Left ventricle myocardium superior (tissue), 1 donor: ENCODE data around the gene SOX15. TPM values are rescaled to one million over a fixed set of nuclear protein-coding genes. Genes with fewer than 3 reads are reported as not detected.

ENCODE experiments used
- ATAC-seq: fragments of 200-7000 bp; cut with Tn5 transposase; one replicate; pipeline ENCODE4 v1.9.1; 2020; ENCODE audit warnings: mild to moderate bottlenecking, moderate library complexity
- DNase-seq: peaks from one replicate; pipeline ENCODE4 v3.0.0-alpha.2; 2020
- intact Hi-C: fragments of 100-400 bp; cut with micrococcal nuclease; formaldehyde crosslinking; loops from one replicate; pipeline ENCODE4 v1.11.0; 2022
- total RNA-seq: library from RNA; stranded (reverse); fragmentation: NEBNext Ultra II Directional; extraction: Animal tissue kit (Norgen Biotek cat#: 25700); gene quantifications from one replicate; pipeline ENCODE4 v1.2.1, GENCODE V29; 2021
- donor health status: DM: no; HTN: yes; CAD: no; lungs with severe emphysema.

SOX15 gene
- total RNA-seq, 1 donor from 2014 or later = 1.2 TPM

- DNase-seq = no peak
- intact Hi-C loops = no loop called here
- ATAC-seq = no peak
These were observed 9.9 kb downstream of the SOX15 start for GRCh38 chr17:7579834-7580603.

DNA sequence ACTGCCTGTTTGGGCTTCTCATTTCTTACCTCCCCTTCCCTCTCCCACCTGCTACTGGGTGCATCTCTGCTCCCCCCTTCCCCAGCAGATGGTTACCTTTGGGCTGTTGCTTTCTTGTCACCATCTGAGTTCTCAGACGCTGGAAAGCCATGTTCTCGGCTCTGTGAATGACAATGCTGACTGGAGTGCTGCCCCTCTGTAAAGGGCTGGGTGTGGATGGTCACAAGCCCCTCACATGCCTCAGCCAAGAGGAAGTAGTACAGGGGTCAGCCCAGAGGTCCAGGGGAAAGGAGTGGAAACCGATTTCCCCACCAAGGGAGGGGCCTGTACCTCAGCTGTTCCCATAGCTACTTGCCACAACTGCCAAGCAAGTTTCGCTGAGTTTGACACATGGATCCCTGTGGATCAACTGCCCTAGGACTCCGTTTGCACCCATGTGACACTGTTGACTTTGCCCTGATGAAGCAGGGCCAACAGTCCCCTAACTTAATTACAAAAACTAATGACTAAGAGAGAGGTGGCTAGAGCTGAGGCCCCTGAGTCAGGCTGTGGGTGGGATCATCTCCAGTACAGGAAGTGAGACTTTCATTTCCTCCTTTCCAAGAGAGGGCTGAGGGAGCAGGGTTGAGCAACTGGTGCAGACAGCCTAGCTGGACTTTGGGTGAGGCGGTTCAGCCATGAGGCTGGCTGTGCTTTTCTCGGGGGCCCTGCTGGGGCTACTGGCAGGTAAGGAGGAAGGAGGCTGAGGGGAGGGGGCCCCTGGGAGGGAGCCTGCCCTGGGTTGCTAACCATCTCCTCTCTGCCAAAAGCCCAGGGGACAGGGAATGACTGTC lies 10.7 kb downstream of the SOX15 start, which contains the start of gene CD68:
TSS of gene CD68 (plus strand) at position 638 of the 833 bp plus-strand sequence. CDS start at position 678, 40 bp downstream.
- ATAC-seq (peak; percentile 38), DNase-seq (peak; percentile 67)
- intact Hi-C loops = no loop called here

DNA sequence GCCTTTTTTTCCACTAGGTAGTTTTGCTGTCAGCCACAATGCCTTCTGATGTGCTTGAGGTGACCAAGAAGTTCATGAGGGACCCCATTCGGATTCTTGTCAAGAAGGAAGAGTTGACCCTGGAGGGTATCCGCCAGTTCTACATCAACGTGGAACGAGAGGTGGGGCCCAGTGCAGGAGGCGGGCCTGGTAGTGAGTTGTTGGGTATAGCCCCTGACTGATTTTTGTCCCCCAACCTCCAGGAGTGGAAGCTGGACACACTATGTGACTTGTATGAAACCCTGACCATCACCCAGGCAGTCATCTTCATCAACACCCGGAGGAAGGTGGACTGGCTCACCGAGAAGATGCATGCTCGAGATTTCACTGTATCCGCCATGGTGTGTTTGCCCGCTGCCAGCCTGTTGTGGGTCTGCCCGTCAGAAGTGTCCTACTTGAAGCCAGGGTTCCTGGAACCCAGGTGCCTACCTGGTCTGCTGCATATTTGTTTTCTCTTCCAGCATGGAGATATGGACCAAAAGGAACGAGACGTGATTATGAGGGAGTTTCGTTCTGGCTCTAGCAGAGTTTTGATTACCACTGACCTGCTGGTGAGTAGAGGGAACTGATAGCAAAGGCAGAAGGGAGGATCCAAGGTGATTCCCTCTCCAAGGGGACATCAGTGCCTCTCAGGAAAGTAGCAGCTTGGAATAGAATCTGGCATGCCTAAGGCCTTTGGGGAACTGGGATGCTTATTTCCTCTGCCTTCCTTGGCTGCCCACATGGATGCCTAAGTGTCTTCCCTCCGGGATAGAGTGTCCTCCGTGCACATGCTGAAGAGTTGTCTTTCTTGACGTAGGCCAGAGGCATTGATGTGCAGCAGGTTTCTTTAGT lies 12.3 kb downstream of the SOX15 start:
- DNase-seq (no peak), ATAC-seq (no peak)
- intact Hi-C loops = no loop called here

DNA sequence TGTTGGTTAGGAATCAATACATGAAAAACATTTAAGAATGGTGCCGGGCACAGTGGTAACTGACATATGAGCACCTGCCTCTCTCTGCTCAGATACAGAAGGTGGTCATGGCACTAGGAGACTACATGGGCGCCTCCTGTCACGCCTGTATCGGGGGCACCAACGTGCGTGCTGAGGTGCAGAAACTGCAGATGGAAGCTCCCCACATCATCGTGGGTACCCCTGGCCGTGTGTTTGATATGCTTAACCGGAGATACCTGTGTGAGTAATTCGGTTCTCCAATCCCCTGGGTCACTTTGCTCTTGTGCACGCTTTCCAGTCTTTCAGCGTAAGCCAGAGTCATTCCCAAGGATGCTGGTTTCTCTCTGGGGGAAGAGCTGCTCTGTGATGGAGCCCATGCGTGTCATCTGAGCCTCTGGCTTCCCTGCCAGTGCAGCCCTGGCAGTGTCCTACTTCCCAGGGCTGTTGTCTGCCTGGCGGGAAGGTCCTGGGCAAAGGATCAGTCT lies 13.4 kb downstream of the SOX15 start:
- intact Hi-C loops = no loop called here
- DNase-seq (no peak), ATAC-seq (no peak)

DNA sequence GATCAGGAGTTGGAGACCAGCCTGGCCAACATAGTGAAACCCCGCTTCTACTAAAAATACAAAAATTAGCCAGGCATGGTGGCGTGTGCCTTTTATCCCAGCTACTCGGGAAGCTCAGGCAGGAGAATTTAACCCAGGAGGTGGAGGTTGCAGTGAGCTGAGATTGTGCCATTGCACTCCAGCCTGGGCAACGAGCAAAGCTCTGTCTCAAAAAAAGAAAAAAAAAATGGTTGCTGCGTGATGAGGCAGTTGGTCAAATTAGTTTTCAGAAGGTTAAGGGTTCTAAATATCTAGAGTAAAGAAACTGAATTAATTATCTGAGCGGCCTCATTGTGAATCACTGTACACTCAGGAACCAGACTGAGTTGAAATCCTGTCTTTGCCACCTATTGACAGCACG lies 13.9 kb downstream of the SOX15 start:
- ATAC-seq = no peak
- intact Hi-C loops = no loop called here
- DNase-seq = no peak

- ATAC-seq = no peak
- intact Hi-C loops = no loop called here
- DNase-seq = no peak
These were observed 14.4 kb downstream of the SOX15 start for GRCh38 chr17:7575481-7575883.

DNA sequence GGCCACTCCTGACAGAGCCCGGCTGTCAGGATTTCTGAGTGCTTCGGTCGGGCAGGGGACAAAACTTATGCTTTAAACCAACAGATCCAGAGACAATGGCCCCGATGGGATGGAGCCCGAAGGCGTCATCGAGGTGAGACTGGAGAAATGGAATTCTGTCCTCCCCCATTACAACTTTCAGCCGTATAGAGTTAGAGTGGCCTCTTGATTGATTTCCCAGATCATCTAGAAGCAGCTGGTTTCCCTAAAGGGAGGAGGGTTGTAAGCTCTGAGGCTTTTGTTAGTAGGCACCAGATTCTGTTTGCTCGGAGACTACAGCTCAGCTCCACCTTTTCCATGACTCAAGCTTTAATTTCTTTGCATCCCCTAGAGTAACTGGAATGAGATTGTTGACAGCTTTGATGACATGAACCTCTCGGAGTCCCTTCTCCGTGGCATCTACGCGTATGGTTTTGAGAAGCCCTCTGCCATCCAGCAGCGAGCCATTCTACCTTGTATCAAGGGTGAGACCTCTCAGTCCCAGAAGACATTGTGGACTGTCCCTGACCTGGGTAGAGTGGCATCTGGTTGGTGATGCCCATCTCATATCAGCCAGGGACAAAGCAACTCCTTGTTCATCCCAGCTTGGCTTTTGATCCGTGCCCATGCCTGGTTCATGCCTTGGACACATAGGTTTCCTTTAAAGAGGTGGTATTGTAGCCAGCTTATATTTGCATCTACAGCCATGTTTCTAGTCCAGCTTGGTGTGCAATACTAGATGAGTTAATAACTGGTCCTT lies 15.5 kb downstream of the SOX15 start:
- intact Hi-C loops = no loop called here
- no peak for DNase-seq
- no peak for ATAC-seq

DNA sequence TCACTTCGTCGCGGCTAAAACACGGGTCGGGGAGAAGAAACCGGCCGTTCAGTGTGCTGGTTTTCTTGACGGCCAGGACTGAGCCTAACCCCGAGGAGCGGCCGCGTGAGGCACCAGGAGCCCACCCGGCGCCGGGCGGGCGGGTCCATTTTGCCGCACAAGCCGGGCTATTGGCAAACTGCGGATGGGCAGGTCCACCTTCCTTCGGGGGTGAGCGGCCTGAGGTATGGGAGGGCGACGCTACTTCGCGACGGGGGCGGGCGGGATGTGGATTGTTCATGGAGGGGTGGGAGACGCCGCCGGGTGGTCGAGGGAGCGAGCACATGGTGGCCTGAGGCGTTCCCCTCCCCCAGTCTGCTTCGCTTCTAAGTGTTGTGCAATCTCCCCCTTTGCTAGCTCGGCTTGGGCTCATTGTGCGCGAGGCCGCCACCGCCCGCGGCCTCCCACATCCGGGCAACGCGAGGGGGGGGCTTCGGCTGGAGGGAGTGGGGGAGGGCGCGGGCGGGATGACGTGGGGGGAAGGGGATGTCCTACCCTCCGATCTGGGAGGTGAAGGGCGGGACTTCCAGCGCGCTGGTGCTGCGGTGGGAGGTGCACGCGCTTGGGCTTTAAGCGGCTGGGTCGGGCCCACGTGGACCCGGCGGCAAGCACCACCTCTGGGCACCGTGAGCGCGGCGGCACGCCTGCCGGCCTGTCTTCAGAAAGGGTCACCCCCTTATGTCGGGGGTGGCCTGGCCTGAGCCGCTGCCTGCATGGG lies 16.4 kb downstream of the SOX15 start:
- intact Hi-C loops = no loop called here
- DNase-seq (peak; percentile 92), ATAC-seq (peak; percentile 75)

DNA sequence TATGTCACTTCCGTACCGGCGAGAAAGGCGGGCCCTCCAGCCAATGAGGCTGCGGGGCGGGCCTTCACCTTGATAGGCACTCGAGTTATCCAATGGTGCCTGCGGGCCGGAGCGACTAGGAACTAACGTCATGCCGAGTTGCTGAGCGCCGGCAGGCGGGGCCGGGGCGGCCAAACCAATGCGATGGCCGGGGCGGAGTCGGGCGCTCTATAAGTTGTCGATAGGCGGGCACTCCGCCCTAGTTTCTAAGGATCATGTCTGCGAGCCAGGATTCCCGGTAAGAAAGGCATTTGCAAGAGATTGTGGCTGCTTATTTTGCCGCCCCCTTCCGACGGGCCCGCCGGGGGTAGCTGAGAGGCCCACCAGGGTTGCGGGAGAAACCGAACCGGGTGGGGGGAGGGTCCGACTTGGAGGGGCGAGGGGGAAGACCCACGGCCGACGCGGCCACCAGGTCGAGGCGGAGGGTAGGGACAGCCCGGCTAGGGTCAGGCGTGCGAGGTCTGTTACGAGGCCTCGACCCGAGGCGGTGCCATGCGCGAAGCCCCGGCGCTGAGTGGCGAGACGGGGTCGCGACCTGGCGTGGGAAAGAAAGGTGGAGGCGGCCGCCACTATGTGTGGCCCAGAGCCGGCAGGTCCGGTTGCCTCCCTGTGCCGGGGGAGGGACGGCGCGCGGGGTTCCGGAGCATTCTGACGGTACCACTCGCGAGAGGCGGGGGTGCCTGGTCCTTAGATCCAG lies 17.1 kb downstream of the SOX15 start:
- ATAC-seq (peak; percentile 93), DNase-seq (peak; percentile 99)
- intact Hi-C loops = no loop called here

GRCh38 chr17:7572338-7572587 lies 17.6 kb downstream of the SOX15 start:
- no peak for DNase-seq
- intact Hi-C loops = no loop called here
- ATAC-seq = no peak

- ATAC-seq = no peak
- DNase-seq = no peak
- intact Hi-C loops = no loop called here
These were observed 19.5 kb downstream of the SOX15 start for GRCh38 chr17:7570351-7570750.

DNA sequence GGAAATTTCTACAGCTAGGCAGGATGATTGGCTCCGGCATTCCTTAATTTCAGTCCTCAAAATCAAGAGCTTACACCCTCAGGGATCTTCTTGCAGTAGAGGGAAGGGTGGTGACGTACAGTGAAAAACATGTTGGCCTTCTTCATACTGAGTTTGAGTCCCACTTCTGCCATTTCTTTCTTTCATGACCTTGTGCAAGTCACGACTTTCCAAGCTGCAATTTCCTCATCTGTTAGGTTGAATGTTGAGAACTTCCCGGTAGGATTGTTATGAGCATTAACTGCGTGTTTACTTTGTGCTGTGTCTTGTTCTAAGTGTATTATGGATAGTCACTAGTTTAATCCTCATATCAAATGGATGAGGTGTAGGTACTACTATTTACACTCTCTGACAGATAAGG lies 20.3 kb downstream of the SOX15 start:
- no peak for DNase-seq
- intact Hi-C loops = no loop called here
- no peak for ATAC-seq

- DNase-seq (no peak), ATAC-seq (no peak)
- intact Hi-C loops = no loop called here
These were observed 26.6 kb downstream of the SOX15 start for GRCh38 chr17:7563115-7563869.

GRCh38 chr17:7562208-7562605 lies 27.7 kb downstream of the SOX15 start:
- ATAC-seq = no peak
- no peak for DNase-seq

GRCh38 chr17:7561589-7562207 lies 28.2 kb downstream of the SOX15 start, which contains the start of gene SENP3:
Gene SENP3, plus strand, starts transcription at chr17:7561919. Its CDS starts 1,158 bp downstream, at chr17:7563077.
- peak; percentile 96 for DNase-seq
- peak; percentile 86 for ATAC-seq
- intact Hi-C loops = no loop called here

More at GRCh38 chr17:7562208-7562605, 27.7 kb downstream of the SOX15 start:
- intact Hi-C loops = no loop called here

DNA sequence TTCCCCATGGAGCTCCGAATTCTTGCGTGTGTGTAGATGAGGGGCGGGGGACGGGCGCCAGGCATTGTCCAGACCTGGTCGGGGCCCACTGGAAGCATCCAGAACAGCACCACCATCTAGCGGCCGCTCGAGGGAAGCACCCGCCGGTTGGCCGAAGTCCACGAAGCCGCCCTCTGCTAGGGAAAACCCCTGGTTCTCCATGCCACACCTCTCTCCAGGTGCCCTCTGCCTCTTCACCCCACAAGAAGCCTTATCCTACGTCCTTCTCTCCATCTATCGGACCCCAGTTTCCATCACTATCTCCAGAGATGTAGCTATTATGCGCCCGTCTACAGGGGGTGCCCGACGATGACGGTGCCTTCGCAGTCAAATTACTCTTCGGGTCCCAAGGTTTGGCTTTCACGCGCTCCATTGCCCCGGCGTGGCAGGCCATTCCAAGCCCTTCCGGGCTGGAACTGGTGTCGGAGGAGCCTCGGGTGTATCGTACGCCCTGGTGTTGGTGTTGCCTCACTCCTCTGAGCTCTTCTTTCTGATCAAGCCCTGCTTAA lies 28.8 kb downstream of the SOX15 start:
- DNase-seq (peak; percentile 93), ATAC-seq (peak; percentile 75)
- intact Hi-C loops = no loop called here
